Endothelial cell of umbilical vein (primary cell): Measurements from ENCODE around the gene SPTBN4. TPM values are rescaled to one million over a fixed set of nuclear protein-coding genes. Genes with fewer than 3 reads are reported as not detected.

Experiments used
- BruUV-seq: library from RNA; stranded (reverse); fragments of 400-500 nt; replicated peaks from 2 replicates; lab custom pipeline; 2021; lab: Mats Ljungman, UMichigan
- CTCF ChIA-PET: fragments of 300-600, 350-600 bp; sonication (Branson Sonifier 250); formaldehyde crosslinking; loops from one replicate; lab custom pipeline; 2021; ENCODE audit warnings: antibody characterized with exemption, inconsistent platforms; lab: Charles Lee
- POLR2A ChIA-PET: fragments of 300-600, 350-600 bp; sonication (Branson Sonifier 250); formaldehyde crosslinking; loops from one replicate; lab custom pipeline; 2021; ENCODE audit warnings: antibody characterized with exemption, inconsistent platforms; lab: Charles Lee
- DNase-seq: peaks from one replicate; pipeline ENCODE4 v3.0.0-alpha.2; 2011; ENCODE audit warnings: low read depth, low spot score
- FAIRE-seq: peaks from 2 replicates; lab custom pipeline; 2011; peaks lifted over from hg19 to GRCh38; lab: Jason Lieb, UNC
- H2AFZ ChIP-seq: 2 replicates; pipeline ENCODE4 v1.6.0; 2012; ENCODE audit warnings: low read depth, low read length, control low read depth, inconsistent platforms
- H3K27ac ChIP-seq: 2 replicates; pipeline ENCODE4 v1.5.1; 2011; ENCODE audit warnings: low read depth, mild to moderate bottlenecking, control low read depth, low read length, moderate library complexity; ENCODE audit not compliant: insufficient read depth
- H3K27me3 ChIP-seq, 2 experiments: 2 replicates each; pipeline versions ENCODE4 v1.6.0 to v1.6.1; 2011; ENCODE audit warnings: low read length in 2 of 2, mixed read lengths in 1 of 2; ENCODE audit not compliant: control insufficient read depth in 2 of 2, insufficient read depth in 2 of 2
- H3K36me3 ChIP-seq, 2 experiments: 2 replicates in 1 of 2; 3 replicates in 1 of 2; pipeline ENCODE4 v1.5.1; 2011; ENCODE audit warnings: low read length in 2 of 2, mild to moderate bottlenecking in 1 of 2, moderate library complexity in 1 of 2; ENCODE audit not compliant: control insufficient read depth in 2 of 2, insufficient read depth in 2 of 2; ENCODE audit errors: extremely low read depth in 1 of 2
- H3K4me1 ChIP-seq: 3 replicates; pipeline ENCODE4 v1.5.1; 2011; ENCODE audit warnings: mild to moderate bottlenecking, low read length; ENCODE audit not compliant: control insufficient read depth, insufficient read depth; ENCODE audit errors: extremely low read depth
- H3K4me2 ChIP-seq: 2 replicates; pipeline ENCODE4 v1.6.1; 2011; ENCODE audit warnings: low read length, control low read depth, mixed read lengths; ENCODE audit not compliant: insufficient read depth
- H3K4me3 ChIP-seq, 3 experiments: fragments of 200-600 bp in 1 of 3; sonication (generic), shearing (Covaris generic) in 1 of 3; replicated peaks in 1 of 3; 2 replicates each; pipeline ENCODE4 v1.5.1; 2011 to 2016; ENCODE audit warnings: control low read depth in 3 of 3, low read length in 3 of 3, mild to moderate bottlenecking in 2 of 3, inconsistent platforms in 1 of 3, low read depth in 1 of 3, moderate library complexity in 1 of 3; ENCODE audit not compliant: insufficient read depth in 1 of 3
- H3K79me2 ChIP-seq: 2 replicates; pipeline ENCODE4 v1.6.0; 2012; ENCODE audit warnings: low read length, inconsistent platforms; ENCODE audit not compliant: control insufficient read depth, insufficient read depth
- H3K9ac ChIP-seq: replicated peaks from 2 replicates; pipeline ENCODE3; 2011; ENCODE audit warnings: low read length, control low read depth; ENCODE audit not compliant: insufficient read depth; ENCODE audit errors: extremely low read depth
- H3K9me1 ChIP-seq: replicated peaks from 3 replicates; pipeline ENCODE4 v1.6.0; 2011; ENCODE audit warnings: mild to moderate bottlenecking, low read length; ENCODE audit not compliant: control insufficient read depth, insufficient read depth; ENCODE audit errors: extremely low read depth
- H3K9me3 ChIP-seq: replicated peaks from 2 replicates; pipeline ENCODE4 v1.5.1; 2012; ENCODE audit warnings: low read length, inconsistent platforms; ENCODE audit not compliant: control insufficient read depth, insufficient read depth
- H4K20me1 ChIP-seq: replicated peaks from 2 replicates; pipeline ENCODE3; 2011; ENCODE audit warnings: mild to moderate bottlenecking, low read length; ENCODE audit not compliant: control insufficient read depth, insufficient read depth; ENCODE audit errors: extremely low read depth
- CTCF ChIP-seq, 2 donors: IDR thresholded peaks; 1 replicate in 1 of 2; 2 replicates in 1 of 2; pipeline ENCODE4 v1.5.1; 2011; ENCODE audit warnings: low read length in 2 of 2, mild to moderate bottlenecking in 2 of 2, moderate library complexity in 2 of 2, control low read depth in 1 of 2, inconsistent platforms in 1 of 2, low read depth in 1 of 2; ENCODE audit not compliant: insufficient read depth in 1 of 2; ENCODE audit errors: extremely low read depth in 1 of 2
- EZH2 ChIP-seq: IDR thresholded peaks from 2 replicates; pipeline ENCODE4 v1.6.1; 2012; ENCODE audit warnings: borderline replicate concordance, low read depth, mild to moderate bottlenecking, moderate library complexity, low read length, inconsistent platforms; ENCODE audit not compliant: severe bottlenecking
- FOS ChIP-seq: IDR thresholded peaks from 2 replicates; pipeline ENCODE4 v1.6.1; 2011; ENCODE audit warnings: mild to moderate bottlenecking, low read length, moderate library complexity, borderline replicate concordance; ENCODE audit not compliant: insufficient read depth
- GATA2 ChIP-seq: IDR thresholded peaks from 2 replicates; pipeline ENCODE4 v1.7.0; 2011; ENCODE audit warnings: low read depth, mild to moderate bottlenecking, moderate library complexity, mixed read lengths, low read length; ENCODE audit not compliant: insufficient read length, insufficient read depth
- JUN ChIP-seq: IDR thresholded peaks from 2 replicates; pipeline ENCODE4 v1.6.1; 2011; ENCODE audit warnings: borderline replicate concordance, low read depth; ENCODE audit not compliant: insufficient read length, insufficient read depth
- MAX ChIP-seq: IDR thresholded peaks from 2 replicates; pipeline ENCODE4 v1.6.1; 2011; ENCODE audit not compliant: insufficient read depth, insufficient read length
- MYC ChIP-seq: IDR thresholded peaks from one replicate; pipeline ENCODE4 v1.6.1; 2011; ENCODE audit warnings: mild to moderate bottlenecking, low read depth, low read length
- POLR2A ChIP-seq: IDR thresholded peaks from 2 replicates; pipeline ENCODE4 v1.6.1; 2012; ENCODE audit warnings: low read depth, mild to moderate bottlenecking, control low read depth, low read length
- POLR2AphosphoS5 ChIP-seq: IDR thresholded peaks from 2 replicates; pipeline ENCODE4 v1.6.1; 2012; ENCODE audit warnings: low read depth, mild to moderate bottlenecking, control low read depth, low read length, moderate library complexity; ENCODE audit not compliant: insufficient read depth
- dilution Hi-C: fragments of 300-500 bp; cut with MboI; formaldehyde crosslinking; loops from one replicate; pipeline ENCODE4 v1.15.0; 2019; ENCODE audit warnings: low sequenced_read_pairs; ENCODE audit not compliant: extremely low pct_ligation_motif_present
- intact Hi-C: fragments of 100-400 bp; cut with micrococcal nuclease; formaldehyde crosslinking; loops from one replicate; pipeline ENCODE4 v1.10.0; 2022
- polyA plus RNA-seq, 4 experiments: library from polyadenylated mRNA; depleted of rRNA in 3 of 4; stranded (reverse) in 3 of 4; unstranded in 1 of 4; fragments of >200 nt; gene quantifications; 2 replicates each; pipeline versions ENCODE4 v1.2.1 to v1.2.3, GENCODE V29; 2011 to 2012; ENCODE audit warnings: missing spikeins in 1 of 4
- total RNA-seq: library from RNA; stranded (reverse); gene quantifications from 2 replicates; pipeline ENCODE4 v1.2.3, GENCODE V29; 2021

Gene SPTBN4
- total and polyA plus RNA-seq, 2 donors (not counting 3 experiments of a cell fraction or from before 2014, with no cell fraction given): 0.33 TPM; not detected in 1

GRCh38 chr19:40486017-40486416 is 19.2 kb downstream of the SPTBN4 start:
- CTCF ChIA-PET: interaction anchor here (0.5 kb wide), 1 partner anchor 321 kb away, joined by 3 read pairs; no protein-coding TSS in a partner anchor

More at GRCh38 chr19:40486017-40486416, 19.2 kb downstream of the SPTBN4 start:
- POLR2A ChIA-PET: no interaction called here
- FAIRE-seq (no peak), DNase-seq (no peak)
- Histone ChIP-seq H3K9me3 (no peaks in the 10 kb centered on the region), H3K27me3 (no peaks in the 10 kb centered on the region), H4K20me1 (no peaks in the 10 kb centered on the region), H3K4me1 (no peaks in the 10 kb centered on the region), H3K9me1 (no peaks in the 10 kb centered on the region), H3K27ac (no peak overlapping the region), H2AFZ (no peak overlapping the region), H3K4me3 (no peak overlapping the region), H3K36me3 (no peaks in the 10 kb centered on the region), H3K79me2 (no peaks in the 10 kb centered on the region), H3K4me2 (no peak overlapping the region), H3K9ac (no peak overlapping the region)
- TF ChIP-seq CTCF (IDR thresholded peaks at IDR 0.05; ENCODE audit: extremely low read depth in 1 of 2, insufficient read depth in 1 of 2, low read depth in 1 of 2, low read length in 2 of 2): no peak
- TF ChIP-seq POLR2A: no peak
- TF ChIP-seq JUN: no peak
- no peak for TF ChIP-seq MYC
- TF ChIP-seq MAX: no peak
- TF ChIP-seq POLR2AphosphoS5: no peak
- TF ChIP-seq GATA2: no peak
- no peak for TF ChIP-seq FOS
- TF ChIP-seq EZH2: no peak
- dilution Hi-C loops: no loop called here
- BruUV-seq: no TSS peak
- intact Hi-C loops: no loop called here
